GM18868 (cell line): Measurements from ENCODE around the gene TRMO.
"Not testable (repeated sequence)": the region's sequence is repeated elsewhere in the genome, so short reads cannot be mapped to it uniquely, and the experiment has no call there.

Source experiments
- ATAC-seq: cut with Tn5 transposase; IDR thresholded peaks from one replicate; pipeline ENCODE4 v1.9.1; 2021; ENCODE audit warnings: mild to moderate bottlenecking, moderate library complexity; ENCODE audit not compliant: unreplicated experiment

The TRMO gene, protein sequence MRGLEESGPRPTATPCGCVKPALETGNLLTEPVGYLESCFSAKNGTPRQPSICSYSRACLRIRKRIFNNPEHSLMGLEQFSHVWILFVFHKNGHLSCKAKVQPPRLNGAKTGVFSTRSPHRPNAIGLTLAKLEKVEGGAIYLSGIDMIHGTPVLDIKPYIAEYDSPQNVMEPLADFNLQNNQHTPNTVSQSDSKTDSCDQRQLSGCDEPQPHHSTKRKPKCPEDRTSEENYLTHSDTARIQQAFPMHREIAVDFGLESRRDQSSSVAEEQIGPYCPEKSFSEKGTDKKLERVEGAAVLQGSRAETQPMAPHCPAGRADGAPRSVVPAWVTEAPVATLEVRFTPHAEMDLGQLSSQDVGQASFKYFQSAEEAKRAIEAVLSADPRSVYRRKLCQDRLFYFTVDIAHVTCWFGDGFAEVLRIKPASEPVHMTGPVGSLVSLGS

DNA sequence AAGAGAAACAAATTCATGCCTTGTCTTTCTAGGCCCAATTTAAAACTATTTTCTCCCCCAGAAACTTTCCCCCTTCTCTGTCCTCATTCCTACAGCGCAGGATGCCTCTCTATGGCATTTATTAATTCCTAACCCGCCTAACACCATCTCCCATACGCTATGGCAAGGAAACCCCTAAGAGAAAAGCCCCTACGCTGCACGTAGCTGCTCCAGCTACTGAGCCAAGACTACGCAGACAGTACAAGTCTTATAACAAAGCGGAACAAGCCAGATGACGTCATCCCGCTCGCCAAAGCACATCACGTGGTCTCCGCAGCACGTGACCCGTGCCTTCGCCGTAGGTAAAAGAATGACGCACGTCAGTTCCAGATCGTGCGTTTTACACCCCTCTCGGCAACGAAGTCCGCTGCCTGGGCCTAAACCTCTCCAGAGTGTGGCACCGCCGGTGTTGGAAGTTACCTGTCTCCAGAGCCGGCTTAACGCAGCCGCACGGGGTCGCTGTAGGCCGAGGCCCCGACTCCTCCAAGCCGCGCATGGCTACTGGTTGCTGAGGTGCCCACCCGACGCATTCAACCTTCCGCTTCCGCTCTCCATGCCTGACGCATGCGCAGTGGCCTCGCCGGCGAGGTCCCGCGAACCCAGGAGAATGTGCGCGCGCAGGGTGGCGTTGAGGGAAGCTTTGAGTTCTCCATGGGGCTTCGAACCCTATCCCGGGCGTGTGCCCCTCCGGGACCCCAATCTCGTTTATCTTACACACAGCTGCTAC, at the start of gene TRMO:
TSS of gene TRMO (minus strand) at position 542 of the 766 bp plus-strand sequence. CDS start at position 535, 7 bp downstream.
- ATAC-seq: peak; percentile 81

DNA sequence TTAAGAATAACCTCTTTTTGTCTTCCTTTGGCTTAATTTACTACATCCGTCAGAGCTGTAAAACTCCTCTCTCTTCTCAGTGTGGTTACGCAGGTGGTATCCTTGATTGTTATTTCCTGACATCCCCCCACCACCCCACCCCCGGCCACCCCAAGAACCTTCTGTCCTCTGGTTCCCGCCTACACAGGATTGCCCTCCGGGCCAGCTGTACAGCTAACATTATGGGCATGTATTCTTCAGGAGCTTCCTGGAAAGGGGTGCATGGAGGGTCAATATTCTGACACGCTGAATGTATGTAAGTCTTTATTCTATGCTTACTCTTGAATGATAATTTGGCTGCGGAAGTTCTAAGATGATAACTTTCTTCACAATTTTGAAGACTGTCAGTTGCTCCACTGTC, 47.9 kb upstream of the TRMO start:
- no peak for ATAC-seq

DNA sequence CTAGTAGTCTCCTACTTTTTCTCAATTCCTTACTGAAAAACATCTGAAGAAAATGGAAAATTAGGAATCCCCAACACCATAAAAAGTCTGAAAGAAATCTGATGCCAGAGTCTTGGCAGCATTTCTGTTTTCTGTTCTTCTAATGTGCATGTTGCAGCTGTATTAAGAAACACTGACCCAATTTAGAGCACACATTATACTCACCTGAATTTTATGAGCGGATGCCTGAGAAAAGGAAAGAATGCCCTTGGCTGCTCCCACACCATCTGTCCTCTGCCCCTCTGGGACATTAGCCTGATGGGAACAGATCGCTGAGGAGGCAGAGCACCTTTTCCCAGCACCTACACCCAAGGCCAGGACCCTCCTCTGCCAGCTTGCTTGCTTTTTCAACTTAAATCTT, 46.7 kb upstream of the TRMO start:
- ATAC-seq: no peak

DNA sequence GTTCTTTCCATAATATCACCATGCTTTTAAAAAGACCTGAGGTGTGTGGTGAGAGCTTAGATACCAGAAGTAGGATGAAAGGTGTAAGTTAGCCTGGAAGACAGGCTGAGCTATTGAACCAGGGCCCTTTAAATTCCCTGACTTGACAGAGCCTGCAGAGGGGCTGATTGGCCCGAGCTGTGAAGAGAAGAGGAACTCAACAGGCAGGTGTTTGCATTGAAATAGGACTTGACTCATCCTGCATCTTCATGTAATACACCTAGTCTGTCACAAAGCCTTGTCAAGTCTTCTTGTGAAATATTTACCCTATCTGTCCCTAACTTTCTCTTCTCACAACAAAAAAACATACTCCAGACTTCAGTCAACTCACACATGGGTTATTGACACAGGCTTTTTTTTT, 44.2 kb upstream of the TRMO start:
- no peak for ATAC-seq

DNA sequence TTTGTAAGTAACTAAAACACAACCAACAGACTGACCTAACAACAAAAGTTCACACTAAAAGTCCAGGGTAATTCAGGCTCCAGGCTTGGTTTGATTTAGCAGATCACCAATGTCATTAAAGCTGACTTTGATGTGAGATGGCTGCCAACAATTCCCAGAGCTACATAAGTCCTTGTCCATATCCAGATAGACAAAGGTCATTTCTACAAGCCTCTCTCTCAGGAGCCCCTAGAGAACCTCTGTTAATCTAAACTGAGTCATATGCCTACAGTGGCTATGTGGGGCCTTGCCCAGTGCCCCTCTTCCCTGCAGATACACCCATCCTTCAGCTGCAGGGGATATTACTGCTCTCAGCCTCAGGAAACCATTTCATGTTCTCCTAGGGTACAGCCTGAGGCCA, 42.6 kb upstream of the TRMO start:
- ATAC-seq: no peak

DNA sequence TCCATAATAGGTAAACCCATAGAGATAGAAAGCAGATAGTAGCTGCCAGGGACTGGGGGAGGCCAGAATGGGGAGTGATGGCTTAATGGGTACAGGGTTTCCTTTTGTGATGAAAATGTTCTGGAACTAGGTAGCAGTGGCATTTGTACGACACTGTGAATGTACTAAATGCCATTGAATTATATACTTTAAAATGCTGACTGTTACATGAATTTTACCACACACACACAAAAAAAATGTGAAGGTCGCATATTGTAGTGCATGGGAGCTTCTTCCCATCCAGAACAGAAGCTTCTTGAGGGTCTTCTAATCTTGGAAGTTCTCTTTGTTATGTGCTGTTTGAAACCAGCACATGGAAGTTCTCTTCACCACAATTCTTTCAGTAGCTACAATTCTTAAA, 40.9 kb upstream of the TRMO start:
- no peak for ATAC-seq

DNA sequence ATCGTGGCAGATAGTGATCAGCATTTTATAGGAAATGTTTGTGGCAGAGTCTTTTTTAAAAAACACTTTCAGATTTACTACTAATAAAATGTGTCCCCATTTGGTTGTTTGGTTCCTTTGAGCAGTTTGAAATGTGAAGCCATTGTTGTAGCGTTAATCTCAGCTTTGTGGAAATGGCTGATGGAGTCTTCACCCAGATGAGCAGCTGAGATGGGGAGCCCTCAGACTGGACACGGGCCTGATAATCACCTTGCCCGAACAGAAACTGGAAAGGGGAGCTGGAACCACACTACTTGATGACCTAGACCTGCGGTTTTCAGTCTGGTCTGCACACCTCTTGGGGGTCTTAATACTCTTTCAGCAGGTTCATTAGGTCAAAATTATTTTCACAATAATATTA, 40.3 kb upstream of the TRMO start:
- no peak for ATAC-seq

DNA sequence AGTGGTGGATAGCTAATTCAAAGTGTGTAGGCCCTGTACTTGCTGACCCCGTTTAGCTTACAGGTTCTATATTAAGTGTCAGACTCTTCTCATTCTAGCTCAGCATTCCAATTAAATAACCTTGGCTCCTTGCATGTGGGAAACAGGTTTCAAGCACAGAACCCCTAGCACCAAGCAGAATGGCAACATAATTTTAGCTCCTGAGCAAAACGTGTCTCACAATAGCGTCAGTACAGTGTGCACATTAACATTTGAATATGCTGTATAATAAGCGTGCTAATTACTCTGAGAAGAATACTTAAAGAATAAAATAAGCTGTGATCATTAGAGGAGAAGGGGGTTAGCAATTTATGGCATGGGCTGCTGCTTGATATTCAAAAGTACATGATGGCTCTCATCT, 39.8 kb upstream of the TRMO start:
- ATAC-seq: no peak

DNA sequence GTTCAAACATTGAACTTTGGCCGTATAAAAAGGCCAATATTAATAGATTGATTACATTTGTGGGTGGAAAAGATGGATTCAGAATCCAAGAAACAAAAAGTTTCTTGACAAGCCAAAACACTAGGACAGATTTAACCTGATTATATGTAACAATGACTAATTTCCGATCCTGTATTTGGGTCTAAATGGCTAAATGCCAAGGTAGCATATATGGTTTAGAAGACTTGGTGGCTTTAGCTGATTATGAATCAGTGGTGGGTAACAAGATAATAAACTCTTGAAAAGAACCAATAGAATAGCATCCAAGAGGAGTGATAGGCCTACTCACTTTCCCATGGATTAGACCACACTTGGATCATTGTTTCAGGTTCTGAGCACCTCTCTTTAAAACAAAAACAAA, 39.1 kb upstream of the TRMO start:
- ATAC-seq: no peak

DNA sequence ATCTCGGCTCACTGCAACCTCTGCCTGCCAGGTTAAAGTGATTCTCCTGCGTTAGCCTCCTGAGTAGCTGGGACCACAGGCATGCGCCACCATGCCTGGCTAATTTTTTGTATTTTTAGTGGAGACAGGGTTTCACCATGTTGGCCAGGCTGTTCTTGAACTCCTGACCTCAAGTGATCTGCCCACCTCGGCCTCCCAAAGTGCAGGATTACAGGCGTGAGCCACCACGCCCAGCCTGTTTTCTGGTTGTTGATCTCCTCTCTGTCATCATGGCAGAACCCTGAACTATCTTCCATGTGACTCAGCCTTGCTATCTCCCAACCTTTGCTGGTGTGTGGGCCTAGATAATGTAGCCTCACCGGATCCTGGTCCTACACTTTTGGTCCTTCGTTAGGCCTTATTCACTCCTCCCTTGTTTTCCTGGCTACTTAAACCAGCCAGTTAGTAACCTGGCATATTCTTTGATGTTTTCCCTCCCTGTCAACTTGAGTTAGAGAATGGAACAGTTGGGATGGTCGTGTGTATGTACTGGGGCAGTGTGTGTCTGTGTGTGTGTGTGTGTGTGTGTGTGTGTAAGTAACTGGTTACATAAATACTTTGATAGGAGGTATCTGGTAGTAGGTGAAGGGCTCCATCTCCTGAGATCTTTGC, 38.5 kb upstream of the TRMO start:
- not testable (repeated sequence) for ATAC-seq

DNA sequence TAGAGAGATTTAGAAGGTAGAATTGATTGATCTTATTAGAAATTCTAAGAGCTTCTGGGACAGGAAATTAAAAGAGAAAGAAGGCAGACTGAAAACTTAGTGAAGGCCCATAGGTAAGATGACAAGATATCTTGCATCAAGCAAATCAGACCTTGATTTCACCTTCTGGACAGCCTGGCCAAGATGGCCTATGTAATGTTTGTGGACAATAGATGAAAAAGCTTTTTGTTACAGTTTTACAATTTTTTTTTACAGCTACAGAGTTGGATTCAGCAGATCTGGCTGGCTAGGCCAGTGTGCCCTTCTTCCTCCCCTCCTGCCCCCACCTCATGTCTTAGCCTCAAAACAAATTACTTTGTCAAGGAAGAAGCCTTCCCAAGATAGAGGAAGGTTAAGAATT, 37.3 kb upstream of the TRMO start:
- no peak for ATAC-seq

DNA sequence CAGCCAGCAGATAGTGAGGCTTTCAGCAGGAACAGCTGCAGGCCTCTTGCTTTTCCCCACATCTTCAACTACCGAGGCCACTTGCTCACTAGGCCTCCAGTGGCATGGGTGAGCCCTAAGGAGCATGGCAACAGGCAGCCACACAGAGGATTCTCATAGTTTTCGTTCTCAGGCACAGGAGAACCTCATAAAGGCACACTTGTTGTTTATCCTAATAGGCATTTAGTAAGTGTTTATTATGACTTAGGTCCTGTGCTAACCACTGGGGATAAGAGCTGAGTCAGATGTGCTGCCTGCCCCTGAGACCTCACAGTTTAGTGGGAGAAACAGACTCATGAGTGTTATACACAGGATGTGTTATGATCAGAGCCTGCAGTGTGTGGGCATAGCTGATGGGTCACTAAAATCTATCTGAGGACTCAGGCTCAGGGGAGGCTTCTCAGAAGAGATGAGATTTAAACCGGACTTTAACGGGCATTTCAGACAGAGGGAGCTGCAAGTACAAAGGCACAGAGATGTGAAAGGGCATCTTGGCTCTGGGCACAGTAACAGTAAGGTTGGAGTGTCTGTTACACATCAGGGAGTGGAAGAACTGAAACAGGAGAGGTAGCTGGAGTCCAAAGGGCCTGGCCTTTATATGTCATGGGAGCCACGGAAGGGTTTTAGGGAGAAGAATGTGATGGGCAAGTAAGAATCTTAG, 36.7 kb upstream of the TRMO start:
- no peak for ATAC-seq

DNA sequence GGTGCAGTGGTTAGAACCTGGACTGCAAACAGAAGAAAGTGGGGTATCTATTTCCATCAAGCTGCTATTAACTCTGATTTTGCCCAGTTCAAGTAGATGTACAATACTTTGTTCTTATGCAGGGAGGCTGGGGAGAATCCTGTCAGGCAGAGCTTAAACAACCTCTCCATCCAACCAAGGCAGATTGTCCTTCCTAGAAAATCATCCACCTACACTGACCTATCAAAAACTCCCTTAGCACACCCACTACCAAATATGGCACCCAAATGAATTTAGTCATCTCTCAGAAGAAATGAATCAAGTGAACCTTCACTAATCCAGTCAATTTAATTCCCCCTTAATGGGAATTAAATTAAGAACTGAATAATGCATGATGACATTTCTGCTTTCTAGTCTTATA, 34.0 kb upstream of the TRMO start:
- ATAC-seq: no peak

DNA sequence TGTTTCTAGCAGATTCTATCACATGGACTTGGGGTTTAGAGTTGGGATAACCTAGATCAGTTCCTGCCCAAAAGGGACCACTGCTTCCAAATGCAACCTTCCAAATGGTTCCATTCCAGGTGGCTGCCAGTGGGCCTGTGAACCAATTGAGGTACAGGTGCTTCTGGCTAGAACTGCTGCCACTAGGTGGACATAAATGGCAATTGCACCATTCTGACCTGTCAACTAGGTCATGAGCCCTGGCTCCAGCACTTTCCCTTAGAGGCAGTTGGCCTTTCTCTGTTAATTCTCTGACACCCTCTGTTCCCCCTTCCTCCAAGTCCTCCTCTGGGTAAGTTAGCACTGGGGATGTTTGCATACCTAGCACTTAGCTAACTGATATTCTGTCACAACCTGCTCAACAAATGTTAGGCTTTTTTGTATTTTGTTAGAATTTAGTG, 32.3 kb upstream of the TRMO start:
- ATAC-seq: no peak

DNA sequence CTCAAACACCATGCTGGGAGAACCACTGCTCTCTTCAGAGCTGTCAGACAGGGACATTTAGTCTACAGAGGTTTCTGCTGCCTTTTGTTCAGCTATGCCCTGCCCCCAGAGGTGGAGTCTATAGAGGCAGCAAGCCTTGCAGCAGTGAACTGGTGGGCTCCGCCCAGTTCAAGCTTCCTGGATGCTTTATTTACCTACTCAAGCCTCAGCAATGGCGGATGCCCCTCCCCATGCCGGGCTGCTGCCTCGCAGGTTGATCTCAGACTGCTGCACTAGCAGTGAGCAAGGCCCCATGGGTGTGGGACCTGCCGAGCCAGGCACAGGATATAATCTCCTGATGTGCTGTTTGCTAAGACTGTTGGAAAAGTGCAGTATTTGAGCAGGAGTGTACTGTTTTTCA, 28.6 kb upstream of the TRMO start:
- not testable (repeated sequence) for ATAC-seq

DNA sequence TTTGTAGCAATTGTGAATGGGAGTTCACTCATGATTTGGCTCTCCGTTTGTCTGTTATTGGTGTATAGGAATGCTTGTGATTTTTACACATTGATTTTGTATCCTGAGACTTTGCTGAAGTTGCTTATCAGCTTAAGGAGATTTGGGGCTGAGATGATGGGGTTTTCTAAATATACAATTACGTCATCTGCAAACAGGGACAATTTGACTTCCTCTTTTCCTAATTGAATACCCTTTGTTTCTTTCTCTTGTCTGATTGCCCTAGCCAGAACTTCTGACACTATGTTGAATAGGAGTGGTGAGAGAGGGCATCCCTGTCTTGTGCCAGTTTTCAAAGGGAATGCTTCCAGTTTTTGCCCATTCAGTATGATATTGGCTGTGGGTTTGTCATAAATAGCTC, 24.8 kb upstream of the TRMO start:
- not testable (repeated sequence) for ATAC-seq

DNA sequence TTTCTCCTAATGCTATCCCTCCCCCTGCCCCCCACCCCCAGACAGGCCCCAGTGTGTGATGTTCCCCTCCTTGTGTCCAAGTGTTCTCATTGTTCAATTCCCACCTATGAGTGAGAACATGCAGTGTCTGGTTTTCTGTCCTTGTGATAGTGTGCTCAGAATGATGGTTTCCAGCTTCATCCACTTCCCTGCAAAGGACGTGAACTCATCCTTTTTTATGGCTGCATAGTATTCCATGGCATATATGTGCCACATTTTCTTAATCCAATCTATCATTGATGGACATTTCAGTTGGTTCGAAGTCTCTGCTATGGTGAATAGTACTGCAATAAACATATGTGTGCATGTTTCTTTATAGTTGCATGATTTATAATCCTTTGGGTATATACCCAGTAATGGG, 23.2 kb upstream of the TRMO start:
- not testable (repeated sequence) for ATAC-seq

DNA sequence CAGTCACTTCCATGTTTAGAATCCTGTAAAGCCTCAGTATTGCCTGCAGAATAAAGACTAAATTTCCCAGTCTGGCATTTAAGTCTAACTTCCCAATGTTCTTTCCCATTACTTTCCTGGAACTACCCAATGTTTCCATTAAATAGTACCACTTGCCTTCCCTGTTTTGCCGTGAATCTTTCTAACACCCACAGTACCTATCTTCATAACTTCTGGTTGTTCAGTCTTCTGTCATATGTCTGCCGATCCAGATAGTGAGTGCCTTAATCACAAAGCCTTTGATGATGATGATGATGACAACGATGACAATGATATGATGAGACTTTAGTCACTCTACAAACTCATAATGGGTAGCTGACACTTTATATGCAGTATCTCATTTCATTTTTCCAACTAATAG, 22.3 kb upstream of the TRMO start:
- ATAC-seq: no peak

DNA sequence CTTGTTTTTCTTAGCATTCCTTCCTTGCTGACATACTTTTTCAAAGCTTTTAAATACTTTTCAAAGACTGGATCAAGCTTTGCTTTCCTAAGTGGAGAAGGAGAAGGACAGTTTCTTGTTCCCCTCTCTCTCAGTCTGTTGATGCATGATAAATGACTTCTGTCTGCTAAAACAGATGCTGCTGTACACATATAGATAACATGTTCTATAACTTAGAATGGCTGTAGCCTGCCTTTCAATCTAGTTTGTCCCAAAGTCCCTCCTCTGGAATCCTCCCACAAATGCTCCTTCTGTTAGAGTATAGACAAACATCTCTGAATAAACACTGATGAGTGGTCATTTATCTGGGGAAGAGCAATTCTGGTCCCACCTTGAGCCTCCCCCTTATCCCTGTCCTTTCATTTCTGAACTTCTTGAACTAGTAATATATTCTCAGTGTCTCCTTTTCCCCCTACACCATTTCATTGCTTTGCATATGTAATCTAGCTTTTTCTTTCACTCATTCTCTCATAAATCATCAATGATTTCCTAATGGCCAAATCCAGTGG, 21.1 kb upstream of the TRMO start:
- ATAC-seq: no peak

DNA sequence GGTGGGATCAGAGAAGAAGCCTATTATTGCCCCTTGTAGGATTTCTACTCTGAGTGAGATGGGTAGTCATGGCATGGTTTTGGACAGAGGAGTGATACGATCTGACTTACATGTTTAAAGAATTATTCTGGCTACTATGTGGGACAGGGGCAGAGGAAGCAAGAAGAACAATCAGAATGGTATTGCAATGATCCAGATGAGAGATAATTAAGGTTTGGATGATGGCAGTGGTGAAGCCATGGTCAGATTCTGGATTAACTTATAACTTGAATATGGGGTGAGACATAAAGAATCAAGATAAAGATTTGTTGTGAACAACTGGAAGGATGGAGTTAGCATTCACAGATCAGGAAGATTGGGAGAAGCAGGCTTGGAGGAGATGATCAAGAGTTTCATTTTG, 19.0 kb upstream of the TRMO start:
- ATAC-seq: no peak

DNA sequence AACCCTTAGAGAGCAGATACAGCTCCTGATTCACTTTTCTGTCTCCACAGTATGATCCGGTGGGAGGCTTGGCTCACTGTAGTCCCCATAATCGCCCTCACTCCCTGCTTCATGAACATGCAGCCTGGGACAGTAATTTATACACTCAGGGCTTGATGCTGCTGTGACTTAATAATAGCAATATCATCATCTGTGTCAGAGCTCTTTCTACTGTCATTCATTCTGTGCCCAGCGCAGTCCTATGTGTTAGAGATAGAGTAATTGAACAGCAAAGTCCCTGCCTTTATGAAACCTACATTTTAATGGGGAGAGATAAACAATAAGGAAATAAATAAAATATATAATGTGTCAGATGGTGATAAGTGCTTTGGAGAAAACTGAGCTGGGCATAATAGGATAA, 18.4 kb upstream of the TRMO start:
- no peak for ATAC-seq
